ENCODE measurements around the gene IFRD2.

DNA sequence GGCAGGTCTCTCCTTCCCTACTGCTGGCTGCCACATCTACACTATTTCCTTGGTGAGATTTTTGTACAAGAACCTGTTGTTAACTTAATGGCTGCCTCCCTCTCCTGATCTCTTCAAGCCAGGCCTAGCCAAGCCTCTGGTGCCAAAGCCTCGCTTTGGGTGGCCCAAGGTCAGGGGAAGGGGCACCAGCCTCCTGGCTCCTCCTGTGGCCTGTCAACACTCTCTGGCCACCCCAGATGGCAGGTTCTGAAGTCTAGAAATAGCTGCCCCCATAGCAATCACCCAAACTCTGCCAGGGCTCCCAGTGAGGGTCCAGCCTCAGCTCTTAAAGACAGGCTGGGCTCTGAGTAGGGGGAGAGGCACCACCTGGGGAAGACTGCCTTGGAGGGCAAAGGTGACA is 5.0 kb downstream of the IFRD2 start:
- TF ChIP-seq, protein P1, sequence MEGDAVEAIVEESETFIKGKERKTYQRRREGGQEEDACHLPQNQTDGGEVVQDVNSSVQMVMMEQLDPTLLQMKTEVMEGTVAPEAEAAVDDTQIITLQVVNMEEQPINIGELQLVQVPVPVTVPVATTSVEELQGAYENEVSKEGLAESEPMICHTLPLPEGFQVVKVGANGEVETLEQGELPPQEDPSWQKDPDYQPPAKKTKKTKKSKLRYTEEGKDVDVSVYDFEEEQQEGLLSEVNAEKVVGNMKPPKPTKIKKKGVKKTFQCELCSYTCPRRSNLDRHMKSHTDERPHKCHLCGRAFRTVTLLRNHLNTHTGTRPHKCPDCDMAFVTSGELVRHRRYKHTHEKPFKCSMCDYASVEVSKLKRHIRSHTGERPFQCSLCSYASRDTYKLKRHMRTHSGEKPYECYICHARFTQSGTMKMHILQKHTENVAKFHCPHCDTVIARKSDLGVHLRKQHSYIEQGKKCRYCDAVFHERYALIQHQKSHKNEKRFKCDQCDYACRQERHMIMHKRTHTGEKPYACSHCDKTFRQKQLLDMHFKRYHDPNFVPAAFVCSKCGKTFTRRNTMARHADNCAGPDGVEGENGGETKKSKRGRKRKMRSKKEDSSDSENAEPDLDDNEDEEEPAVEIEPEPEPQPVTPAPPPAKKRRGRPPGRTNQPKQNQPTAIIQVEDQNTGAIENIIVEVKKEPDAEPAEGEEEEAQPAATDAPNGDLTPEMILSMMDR (conservative IDR thresholded peaks at IDR 0.05; ENCODE audit: low read depth in 2 of 2) = no peak
- TF ChIP-seq EZH2 (IDR thresholded peaks at IDR 0.05; ENCODE audit: low read depth, unreplicated experiment) (no peak), POLR2AphosphoS5 (IDR thresholded peaks at IDR 0.05; ENCODE audit: low read depth) (no peak), STAT1 (IDR thresholded peaks at IDR 0.05; ENCODE audit: unreplicated experiment) (no peak), NANOG (IDR thresholded peaks at IDR 0.05; ENCODE audit: borderline replicate concordance) (no peak), CREB1 (CRISPR knock-in tag; IDR thresholded peaks at IDR 0.05; ENCODE audit: low read depth) (no peak), JUNB (IDR thresholded peaks at IDR 0.05; ENCODE audit: unreplicated experiment) (no peak), EZH2phosphoT487 (IDR thresholded peaks at IDR 0.05; ENCODE audit: unreplicated experiment) (no peak), ZNF331 (CRISPR knock-in tag; IDR thresholded peaks at IDR 0.05; ENCODE audit: low read depth) (no peak), ZNF114 (CRISPR knock-in tag; IDR thresholded peaks at IDR 0.05) (no peak)
- TF ChIP-seq, protein P2, sequence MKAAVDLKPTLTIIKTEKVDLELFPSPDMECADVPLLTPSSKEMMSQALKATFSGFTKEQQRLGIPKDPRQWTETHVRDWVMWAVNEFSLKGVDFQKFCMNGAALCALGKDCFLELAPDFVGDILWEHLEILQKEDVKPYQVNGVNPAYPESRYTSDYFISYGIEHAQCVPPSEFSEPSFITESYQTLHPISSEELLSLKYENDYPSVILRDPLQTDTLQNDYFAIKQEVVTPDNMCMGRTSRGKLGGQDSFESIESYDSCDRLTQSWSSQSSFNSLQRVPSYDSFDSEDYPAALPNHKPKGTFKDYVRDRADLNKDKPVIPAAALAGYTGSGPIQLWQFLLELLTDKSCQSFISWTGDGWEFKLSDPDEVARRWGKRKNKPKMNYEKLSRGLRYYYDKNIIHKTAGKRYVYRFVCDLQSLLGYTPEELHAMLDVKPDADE (IDR thresholded peaks at IDR 0.05) = no peak
- TF ChIP-seq, protein P3, sequence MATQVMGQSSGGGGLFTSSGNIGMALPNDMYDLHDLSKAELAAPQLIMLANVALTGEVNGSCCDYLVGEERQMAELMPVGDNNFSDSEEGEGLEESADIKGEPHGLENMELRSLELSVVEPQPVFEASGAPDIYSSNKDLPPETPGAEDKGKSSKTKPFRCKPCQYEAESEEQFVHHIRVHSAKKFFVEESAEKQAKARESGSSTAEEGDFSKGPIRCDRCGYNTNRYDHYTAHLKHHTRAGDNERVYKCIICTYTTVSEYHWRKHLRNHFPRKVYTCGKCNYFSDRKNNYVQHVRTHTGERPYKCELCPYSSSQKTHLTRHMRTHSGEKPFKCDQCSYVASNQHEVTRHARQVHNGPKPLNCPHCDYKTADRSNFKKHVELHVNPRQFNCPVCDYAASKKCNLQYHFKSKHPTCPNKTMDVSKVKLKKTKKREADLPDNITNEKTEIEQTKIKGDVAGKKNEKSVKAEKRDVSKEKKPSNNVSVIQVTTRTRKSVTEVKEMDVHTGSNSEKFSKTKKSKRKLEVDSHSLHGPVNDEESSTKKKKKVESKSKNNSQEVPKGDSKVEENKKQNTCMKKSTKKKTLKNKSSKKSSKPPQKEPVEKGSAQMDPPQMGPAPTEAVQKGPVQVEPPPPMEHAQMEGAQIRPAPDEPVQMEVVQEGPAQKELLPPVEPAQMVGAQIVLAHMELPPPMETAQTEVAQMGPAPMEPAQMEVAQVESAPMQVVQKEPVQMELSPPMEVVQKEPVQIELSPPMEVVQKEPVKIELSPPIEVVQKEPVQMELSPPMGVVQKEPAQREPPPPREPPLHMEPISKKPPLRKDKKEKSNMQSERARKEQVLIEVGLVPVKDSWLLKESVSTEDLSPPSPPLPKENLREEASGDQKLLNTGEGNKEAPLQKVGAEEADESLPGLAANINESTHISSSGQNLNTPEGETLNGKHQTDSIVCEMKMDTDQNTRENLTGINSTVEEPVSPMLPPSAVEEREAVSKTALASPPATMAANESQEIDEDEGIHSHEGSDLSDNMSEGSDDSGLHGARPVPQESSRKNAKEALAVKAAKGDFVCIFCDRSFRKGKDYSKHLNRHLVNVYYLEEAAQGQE (IDR thresholded peaks at IDR 0.05; ENCODE audit: unreplicated experiment) = no peak

Measured in GM23338 (cell line).